Small intestine (tissue), 7 donors: Measurements from ENCODE around the gene GIMAP8. TPM values are rescaled to one million over a fixed set of nuclear protein-coding genes. Genes with fewer than 3 reads are reported as not detected.

Experiments used
- DNase-seq, 2 donors: peaks; one replicate each; pipeline versions ENCODE4 v3.0.0 to v3.0.0-alpha.2; 2013
- FAIRE-seq: peaks from 2 replicates; lab custom pipeline; 2012; peaks lifted over from hg19 to GRCh38; lab: Jason Lieb, UNC
- H3K27ac ChIP-seq, 3 donors: one replicate each; pipeline ENCODE4 v1.5.1; 2013; ENCODE audit warnings: low read length in 2 of 3, mild to moderate bottlenecking in 2 of 3, control low read depth in 1 of 3, inconsistent platforms in 1 of 3, low read depth in 1 of 3, moderate library complexity in 1 of 3
- H3K27me3 ChIP-seq, 3 donors: one replicate each; pipeline ENCODE4 v1.6.1; 2013; ENCODE audit warnings: low read length in 3 of 3, inconsistent platforms in 1 of 3; ENCODE audit not compliant: control insufficient read depth in 3 of 3, insufficient read depth in 3 of 3
- H3K36me3 ChIP-seq, 3 donors: one replicate each; pipeline ENCODE4 v1.6.1; 2013; ENCODE audit warnings: low read length in 3 of 3, inconsistent platforms in 1 of 3, low read depth in 1 of 3, mild to moderate bottlenecking in 1 of 3, moderate library complexity in 1 of 3; ENCODE audit not compliant: control insufficient read depth in 3 of 3, insufficient read depth in 2 of 3
- H3K4me1 ChIP-seq, 3 donors: one replicate each; pipeline ENCODE4 v1.6.1; 2013; ENCODE audit warnings: low read length in 2 of 3, inconsistent platforms in 1 of 3, low read depth in 1 of 3, mild to moderate bottlenecking in 1 of 3, moderate library complexity in 1 of 3; ENCODE audit not compliant: control insufficient read depth in 3 of 3, insufficient read depth in 2 of 3
- H3K4me3 ChIP-seq, 3 donors: one replicate each; pipeline ENCODE4 v1.5.1; 2013; ENCODE audit warnings: low read length in 3 of 3, control low read depth in 1 of 3, inconsistent platforms in 1 of 3, low read depth in 1 of 3, mild to moderate bottlenecking in 1 of 3, moderate library complexity in 1 of 3
- H3K9me3 ChIP-seq, 2 donors: one replicate each; pipeline ENCODE4 v1.6.1; 2013; ENCODE audit warnings: low read depth in 1 of 2, low read length in 1 of 2; ENCODE audit not compliant: control insufficient read depth in 2 of 2, insufficient read depth in 1 of 2
- WGBS, 3 donors: extraction: QIAGEN DNeasy Blood & Tissue Kit; methylation state at CpG; one replicate each; pipeline ENCODE4 v1.1.7; 2013; 5-methylcytosine and 5-hydroxymethylcytosine counted together
- polyA plus RNA-seq, 4 donors: library from polyadenylated mRNA; stranded (reverse) in 3 of 4; unstranded in 1 of 4; fragments of 200-250 nt in 3 of 4; fragments of 120-200 nt in 1 of 4; gene quantifications; one replicate each; pipeline versions ENCODE4 v1.2.1 to v1.2.3, GENCODE V29; 2013
- donor health status: healthy with polysubstance abuse.
- donor health status: control.
- donor health status: control.
- donor health status: Bipolar disorder and iron deficiency.
- donor health status: healthy.

Gene GIMAP8
- polyA plus RNA-seq, 4 donors: 0.67 to 14.0 (median 4.1) TPM

- Histone ChIP-seq H3K27me3 (no peaks in the 10 kb centered on the region), H3K27ac (peak overlapping the region; percentile 84 to 92 (median 86)), H3K9me3 (no peaks in the 10 kb centered on the region), H3K36me3 (peaks cover 0 to 32% (median 0%) of the 10 kb centered on the region in 3 donors), H3K4me3 (peak overlapping the region; percentile 58 to 73 (median 66)), H3K4me1 (peaks cover 4 to 60% (median 11%) of the 10 kb centered on the region in 3 donors)
- DNase-seq (no peak), FAIRE-seq (no peak)
- WGBS, 3 donors: 23 to 32% (median 26%) methylated on average over 16 of the region's 16 CpGs
These were observed 46.1 kb upstream of the GIMAP8 start for GRCh38 chr7:150404172-150404804.

DNA sequence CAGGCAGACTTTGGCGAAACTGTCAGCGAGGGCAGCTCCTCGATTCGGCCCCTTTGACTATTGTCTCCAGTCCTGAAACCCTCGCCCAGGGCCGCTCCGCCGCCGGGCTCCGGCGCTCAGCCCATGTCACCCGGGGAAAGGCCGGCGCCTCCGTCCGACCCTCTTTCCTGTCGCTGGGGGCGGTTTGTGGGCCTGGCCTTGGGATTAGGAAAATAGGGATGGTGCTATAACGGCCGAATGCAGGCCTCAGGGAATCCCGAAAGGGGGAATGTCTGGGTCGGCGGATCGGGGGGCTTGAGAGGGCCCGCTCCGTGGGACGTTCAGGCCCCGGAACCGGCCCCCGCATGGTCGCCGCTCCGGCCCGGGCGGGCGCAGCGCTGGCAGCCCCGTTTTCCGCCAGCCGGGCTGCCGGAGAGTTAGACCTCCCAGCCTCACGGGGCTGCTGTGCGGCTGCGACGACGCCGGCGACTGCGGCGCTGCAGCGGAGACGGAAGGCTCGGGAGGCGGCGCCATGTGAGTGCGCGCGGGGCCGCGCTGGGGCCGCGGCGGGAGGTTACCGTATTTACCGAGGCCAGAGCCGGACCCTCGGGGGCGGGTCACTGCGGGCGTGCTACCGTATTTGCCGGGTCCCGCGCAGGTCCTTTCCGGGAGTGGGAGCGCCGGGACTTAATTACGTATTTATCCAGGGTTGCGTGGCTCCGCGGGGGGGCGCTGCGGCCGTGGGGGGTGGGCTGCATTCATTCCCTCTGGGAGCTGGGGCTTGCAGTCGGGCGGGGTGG lies 45.4 kb upstream of the GIMAP8 start:
- no peak for FAIRE-seq
- WGBS, 3 donors: 0 to 1% (median 1%) methylated on average over 76 to 86 of the region's 86 CpGs
- H3K4me1 ChIP-seq: peaks cover 4 to 60% (median 11%) of the 10 kb centered on the region in 3 donors

GRCh38 chr7:150405584-150406311 lies 44.7 kb upstream of the GIMAP8 start:
- peak overlapping the region; percentile 84 to 92 (median 86) for H3K27ac ChIP-seq
- H3K9me3 ChIP-seq: no peaks in the 10 kb centered on the region
- WGBS, 3 donors: 2 to 5% (median 4%) methylated on average over 34 to 35 of the region's 35 CpGs
- no peaks in the 10 kb centered on the region for H3K27me3 ChIP-seq
- peak overlapping the region; percentile 58 to 73 (median 66) for H3K4me3 ChIP-seq
- FAIRE-seq (no peak), DNase-seq (peak in 1 of 2 donors; percentile 30)
- H3K36me3 ChIP-seq: peaks cover 0 to 34% (median 0%) of the 10 kb centered on the region in 3 donors
- H3K4me1 ChIP-seq: peaks cover 4 to 53% (median 11%) of the 10 kb centered on the region in 3 donors

More for the DNA sequence above, 45.4 kb upstream of the GIMAP8 start:
- peak; percentile 84 to 95 for DNase-seq
- H3K9me3 ChIP-seq: no peaks in the 10 kb centered on the region
- peak overlapping the region; percentile 58 to 73 (median 66) for H3K4me3 ChIP-seq
- peaks cover 0 to 30% (median 0%) of the 10 kb centered on the region in 3 donors for H3K36me3 ChIP-seq
- H3K27me3 ChIP-seq: no peaks in the 10 kb centered on the region
- H3K27ac ChIP-seq: peak overlapping the region; percentile 84 to 92 (median 86)

DNA sequence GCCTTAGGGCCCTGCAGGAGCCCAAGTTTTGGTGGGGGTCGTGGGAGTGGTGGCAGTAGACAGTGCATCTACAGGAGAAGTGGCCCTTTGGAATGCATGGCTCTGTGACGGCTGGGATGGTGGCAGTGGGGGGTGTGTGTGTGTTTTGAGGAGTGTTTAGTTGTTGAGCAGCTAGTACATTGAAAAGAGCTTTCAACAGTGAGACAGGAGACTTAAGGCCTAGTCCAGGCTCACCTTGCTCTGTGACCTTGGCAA lies 44.2 kb upstream of the GIMAP8 start:
- Histone ChIP-seq H3K27ac (peak overlapping the region; percentile 84 to 92 (median 86)), H3K27me3 (no peaks in the 10 kb centered on the region), H3K4me3 (peak overlapping the region; percentile 58 to 73 (median 66)), H3K4me1 (peaks cover 4 to 48% (median 11%) of the 10 kb centered on the region in 3 donors), H3K36me3 (peaks cover 0 to 36% (median 0%) of the 10 kb centered on the region in 3 donors), H3K9me3 (no peaks in the 10 kb centered on the region)
- DNase-seq (no peak), FAIRE-seq (no peak)
- 0 to 17% (median 3%) methylated on average over 2 of the region's 2 CpGs for WGBS, 3 donors

- peak overlapping the region; percentile 84 to 92 (median 86) for H3K27ac ChIP-seq
- H3K4me1 ChIP-seq: peaks cover 4 to 48% (median 11%) of the 10 kb centered on the region in 3 donors
- DNase-seq (peak; percentile 76 to 84), FAIRE-seq (no peak)
- 7 to 26% (median 16%) methylated on average over 10 of the region's 10 CpGs for WGBS, 3 donors
- H3K4me3 ChIP-seq: peak overlapping the region in 2 of 3 donors; percentile 66 to 73
- peaks cover 0 to 42% (median 0%) of the 10 kb centered on the region in 3 donors for H3K36me3 ChIP-seq
- H3K27me3 ChIP-seq: no peaks in the 10 kb centered on the region
- no peaks in the 10 kb centered on the region for H3K9me3 ChIP-seq
These were observed 43.6 kb upstream of the GIMAP8 start for GRCh38 chr7:150406567-150407421.

GRCh38 chr7:150407588-150408392 lies 42.6 kb upstream of the GIMAP8 start:
- Histone ChIP-seq H3K9me3 (no peaks in the 10 kb centered on the region), H3K36me3 (peaks cover 0 to 42% (median 0%) of the 10 kb centered on the region in 3 donors), H3K4me1 (peaks cover 4 to 38% (median 11%) of the 10 kb centered on the region in 3 donors), H3K27ac (peak overlapping the region in 2 of 3 donors; percentile 40 to 86), H3K27me3 (no peaks in the 10 kb centered on the region), H3K4me3 (no peak overlapping the region)
- DNase-seq (no peak), FAIRE-seq (no peak)
- 93 to 94% (median 94%) methylated on average over 86 to 91 of the region's 91 CpGs for WGBS, 3 donors
